ENCODE results near the gene MTX1.
"Not testable (repeated sequence)": the region's sequence is repeated elsewhere in the genome, so short reads cannot be mapped to it uniquely, and the experiment has no call there.

DNA sequence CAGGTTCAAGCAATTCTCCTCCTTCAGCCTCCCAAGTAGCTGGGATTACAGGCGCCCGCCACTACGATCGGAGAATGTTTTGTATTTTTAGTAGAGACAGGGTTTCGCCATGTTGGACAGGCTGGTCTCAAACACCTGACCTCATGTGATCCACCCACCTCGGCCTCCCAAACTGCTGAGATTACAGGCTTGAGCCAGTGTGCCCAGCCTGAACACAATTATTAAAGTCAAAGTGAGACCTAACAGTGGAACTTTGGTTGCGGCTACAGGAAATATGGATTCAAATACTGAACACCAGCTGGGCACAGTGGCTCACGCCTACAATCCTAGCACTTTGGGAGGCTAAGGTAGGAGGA, 16.9 kb downstream of the MTX1 start:
- TF ChIP-seq, protein P1, sequence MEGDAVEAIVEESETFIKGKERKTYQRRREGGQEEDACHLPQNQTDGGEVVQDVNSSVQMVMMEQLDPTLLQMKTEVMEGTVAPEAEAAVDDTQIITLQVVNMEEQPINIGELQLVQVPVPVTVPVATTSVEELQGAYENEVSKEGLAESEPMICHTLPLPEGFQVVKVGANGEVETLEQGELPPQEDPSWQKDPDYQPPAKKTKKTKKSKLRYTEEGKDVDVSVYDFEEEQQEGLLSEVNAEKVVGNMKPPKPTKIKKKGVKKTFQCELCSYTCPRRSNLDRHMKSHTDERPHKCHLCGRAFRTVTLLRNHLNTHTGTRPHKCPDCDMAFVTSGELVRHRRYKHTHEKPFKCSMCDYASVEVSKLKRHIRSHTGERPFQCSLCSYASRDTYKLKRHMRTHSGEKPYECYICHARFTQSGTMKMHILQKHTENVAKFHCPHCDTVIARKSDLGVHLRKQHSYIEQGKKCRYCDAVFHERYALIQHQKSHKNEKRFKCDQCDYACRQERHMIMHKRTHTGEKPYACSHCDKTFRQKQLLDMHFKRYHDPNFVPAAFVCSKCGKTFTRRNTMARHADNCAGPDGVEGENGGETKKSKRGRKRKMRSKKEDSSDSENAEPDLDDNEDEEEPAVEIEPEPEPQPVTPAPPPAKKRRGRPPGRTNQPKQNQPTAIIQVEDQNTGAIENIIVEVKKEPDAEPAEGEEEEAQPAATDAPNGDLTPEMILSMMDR (conservative IDR thresholded peaks at IDR 0.05; ENCODE audit: low read length): not testable (repeated sequence)
- not testable (repeated sequence) for TF ChIP-seq EZH2phosphoT487 (IDR thresholded peaks at IDR 0.05; ENCODE audit: borderline replicate concordance, low read depth, low read length)

Measured in OCI-LY7 (cell line).